GM13976 (cell line): Measurements from ENCODE around the gene ATP8B3.

ENCODE experiments used
- DNase-seq: peaks from one replicate; pipeline ENCODE4 v3.0.0; 2012; ENCODE audit warnings: low spot score
- CTCF ChIP-seq: IDR thresholded peaks from 2 replicates; pipeline ENCODE4 v1.5.1; 2012; ENCODE audit warnings: borderline replicate concordance, mild to moderate bottlenecking; ENCODE audit not compliant: insufficient read depth; ENCODE audit errors: extremely low read depth, missing control alignments, control extremely low read depth
- in situ Hi-C: fragments of 300-500 bp; cut with MboI; formaldehyde crosslinking; loops from one replicate; pipeline ENCODE4 v1.12.0; 2022; ENCODE audit warnings: low sequenced_read_pairs, mixed read lengths, inconsistent platforms; ENCODE audit not compliant: unreplicated experiment

Gene ATP8B3

GRCh38 chr19:1830978-1831377, 18.9 kb upstream of the ATP8B3 start:
- TF ChIP-seq CTCF: no peak
- in situ Hi-C loops: no loop called here

GRCh38 chr19:1830568-1830967, 18.5 kb upstream of the ATP8B3 start:
- TF ChIP-seq CTCF: no peak
- no peak for DNase-seq
- in situ Hi-C loops: no loop called here

More at GRCh38 chr19:1830978-1831377, 18.9 kb upstream of the ATP8B3 start:
- DNase-seq: no peak

DNA sequence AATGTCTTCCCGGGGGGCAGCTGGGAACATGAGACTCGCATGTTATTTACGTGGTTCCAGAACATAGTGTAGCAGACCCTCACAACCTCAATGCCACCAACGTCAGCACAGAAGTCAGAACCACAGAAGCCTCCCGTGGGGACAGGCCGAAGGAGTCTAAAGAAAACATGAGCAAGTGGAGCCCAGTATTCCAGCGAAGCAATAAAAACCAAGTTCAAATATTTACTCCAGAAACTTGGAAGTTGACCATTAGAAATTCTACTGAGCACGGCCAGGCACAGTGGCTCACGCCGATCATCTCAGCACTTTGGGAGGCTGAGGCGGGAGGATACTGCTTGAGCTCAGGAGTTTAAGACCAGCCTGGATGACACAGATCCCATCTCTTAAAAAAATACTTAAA, 17.9 kb upstream of the ATP8B3 start:
- TF ChIP-seq CTCF: no peak
- in situ Hi-C loops: no loop called here

GRCh38 chr19:1828279-1829238, 16.5 kb upstream of the ATP8B3 start:
- TF ChIP-seq CTCF: no peak
- in situ Hi-C loops: no loop called here
- DNase-seq: no peak

More for the DNA sequence above, 17.9 kb upstream of the ATP8B3 start:
- DNase-seq: no peak

GRCh38 chr19:1827566-1828278, 15.6 kb upstream of the ATP8B3 start:
- in situ Hi-C loops: no loop called here
- TF ChIP-seq CTCF: no peak
- no peak for DNase-seq

DNA sequence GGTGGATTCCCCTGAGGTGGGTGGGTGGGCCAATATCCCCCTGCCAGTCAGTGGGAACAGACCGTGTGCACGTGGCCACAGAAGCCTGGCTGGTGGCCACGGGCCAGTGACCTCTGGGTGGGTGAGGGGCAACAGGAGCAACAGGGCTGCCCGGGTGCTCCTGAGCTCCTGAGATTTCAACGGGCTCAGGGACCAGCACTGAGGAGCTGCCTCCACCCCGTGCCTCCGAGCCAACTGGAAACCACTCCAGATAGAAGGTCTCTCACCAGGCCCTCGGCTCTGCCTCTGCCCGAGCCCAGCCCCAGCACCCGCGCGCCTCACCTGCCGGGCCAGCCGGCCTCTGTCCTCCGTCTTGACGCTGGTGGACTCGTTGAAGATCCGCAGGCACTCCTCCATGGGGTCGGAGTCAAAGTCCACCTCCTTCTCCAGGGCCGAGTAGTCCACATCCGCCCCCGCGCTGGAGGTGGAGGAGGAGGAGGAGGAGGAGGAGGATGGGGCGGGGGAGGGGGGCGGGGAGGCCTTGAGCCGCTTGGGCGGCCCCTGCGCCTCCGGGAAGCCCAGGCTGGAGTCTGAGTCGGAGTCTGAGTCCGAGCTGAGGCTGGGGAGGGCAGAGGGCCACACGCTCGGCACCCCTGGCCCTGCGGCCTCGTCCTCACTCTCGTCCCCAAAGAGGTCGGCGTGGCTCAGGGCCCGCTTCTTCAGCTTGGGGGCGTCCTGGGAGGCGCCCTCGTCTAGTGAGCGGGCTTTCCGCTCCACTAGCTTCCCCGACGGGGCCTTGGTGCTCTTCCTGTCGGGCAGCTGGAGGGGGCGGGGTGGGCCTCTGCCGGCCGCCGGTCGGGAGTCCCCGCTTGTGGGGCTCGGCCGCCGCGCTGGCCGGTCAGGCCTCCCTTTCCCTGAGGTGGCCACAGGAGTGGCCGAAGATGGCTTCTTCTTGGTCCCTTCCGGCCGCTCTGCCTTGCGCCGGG, 14.8 kb upstream of the ATP8B3 start:
- TF ChIP-seq CTCF: no peak
- in situ Hi-C loops: no loop called here
- no peak for DNase-seq
